Measurements from ENCODE around the gene FRK.

DNA sequence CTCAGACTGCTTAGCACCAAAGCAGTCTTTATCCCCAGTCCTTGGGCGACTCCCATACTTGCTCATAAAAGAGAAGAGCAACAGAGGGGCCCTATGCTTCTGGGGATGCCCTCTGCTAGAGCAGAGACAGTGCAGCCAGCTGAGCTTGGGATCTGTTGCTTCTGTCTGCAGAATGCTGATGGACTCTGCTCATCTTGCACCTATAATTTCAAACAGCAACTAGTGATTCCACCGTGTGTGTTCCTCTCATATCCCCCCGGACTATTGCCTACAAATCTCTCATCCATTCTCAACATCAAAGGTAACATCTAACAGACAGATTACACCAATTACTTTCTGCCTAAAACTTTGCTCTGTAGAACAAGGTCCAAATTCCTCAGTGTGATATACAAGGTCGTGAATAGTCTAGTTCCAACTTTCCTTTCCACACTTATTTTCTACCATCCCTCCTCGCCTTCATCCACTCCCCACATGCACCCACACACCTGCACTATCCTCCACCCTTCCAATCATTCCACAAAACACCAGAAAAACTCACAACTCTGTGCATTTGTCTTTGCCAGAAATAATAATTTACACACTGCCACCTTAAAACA is 62.6 kb downstream of the FRK start:
- no peak for TF ChIP-seq EZH2phosphoT487 (IDR thresholded peaks at IDR 0.05; ENCODE audit: borderline replicate concordance)
- TF ChIP-seq, protein P1, sequence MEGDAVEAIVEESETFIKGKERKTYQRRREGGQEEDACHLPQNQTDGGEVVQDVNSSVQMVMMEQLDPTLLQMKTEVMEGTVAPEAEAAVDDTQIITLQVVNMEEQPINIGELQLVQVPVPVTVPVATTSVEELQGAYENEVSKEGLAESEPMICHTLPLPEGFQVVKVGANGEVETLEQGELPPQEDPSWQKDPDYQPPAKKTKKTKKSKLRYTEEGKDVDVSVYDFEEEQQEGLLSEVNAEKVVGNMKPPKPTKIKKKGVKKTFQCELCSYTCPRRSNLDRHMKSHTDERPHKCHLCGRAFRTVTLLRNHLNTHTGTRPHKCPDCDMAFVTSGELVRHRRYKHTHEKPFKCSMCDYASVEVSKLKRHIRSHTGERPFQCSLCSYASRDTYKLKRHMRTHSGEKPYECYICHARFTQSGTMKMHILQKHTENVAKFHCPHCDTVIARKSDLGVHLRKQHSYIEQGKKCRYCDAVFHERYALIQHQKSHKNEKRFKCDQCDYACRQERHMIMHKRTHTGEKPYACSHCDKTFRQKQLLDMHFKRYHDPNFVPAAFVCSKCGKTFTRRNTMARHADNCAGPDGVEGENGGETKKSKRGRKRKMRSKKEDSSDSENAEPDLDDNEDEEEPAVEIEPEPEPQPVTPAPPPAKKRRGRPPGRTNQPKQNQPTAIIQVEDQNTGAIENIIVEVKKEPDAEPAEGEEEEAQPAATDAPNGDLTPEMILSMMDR (conservative IDR thresholded peaks at IDR 0.05; ENCODE audit: low read length), result no peak

All from Loucy (cell line).